ENCODE measurements around the gene EBF3. TPM values are rescaled to one million over a fixed set of nuclear protein-coding genes. Genes with fewer than 3 reads are reported as not detected.

The EBF3 gene
- total RNA-seq, 1 experiment from 2014 or later: not detected

- Histone ChIP-seq H3K79me2 (ENCODE audit: low read depth) (no peaks in the 10 kb centered on the region), H3K27me3 (ENCODE audit: insufficient read depth, low read depth) (peaks cover 30% of the 10 kb centered on the region), H2AFZ (no peak overlapping the region), H3K4me3 (no peak overlapping the region), H3K4me2 (no peak overlapping the region), H3K9me3 (ENCODE audit: insufficient read depth, low read depth) (no peaks in the 10 kb centered on the region), H4K20me1 (ENCODE audit: insufficient read depth) (no peaks in the 10 kb centered on the region), H3F3A (ENCODE audit: insufficient read depth, low read depth) (no peaks in the 10 kb centered on the region), H3K9me2 (ENCODE audit: insufficient read depth) (no peaks in the 10 kb centered on the region), H3K27ac (no peak overlapping the region), H3K4me1 (replicated peaks; ENCODE audit: insufficient read depth) (no peaks in the 10 kb centered on the region), H3K36me3 (ENCODE audit: low read depth) (no peaks in the 10 kb centered on the region)
- ChIA-PET CTCF (no interaction called here), POLR2A (ENCODE audit: unreplicated experiment) (no interaction called here)
- BruUV-seq (replicated peaks): no TSS peak
- TF ChIP-seq EZH2 (IDR thresholded peaks at IDR 0.05; ENCODE audit: low read depth) (no peak), CTCF (conservative IDR thresholded peaks at IDR 0.05) (no peak)
- intact Hi-C loops (cut with micrococcal nuclease; ENCODE audit: unreplicated experiment): no loop called here
- DNase-seq: no peak
Observed at GRCh38 chr10:129875993-129876726, 87.9 kb downstream of the EBF3 start.

GRCh38 chr10:129873351-129873750 lies 90.7 kb downstream of the EBF3 start:
- no peak overlapping the region for H3K4me2 ChIP-seq
- CTCF ChIA-PET: no interaction called here
- H4K20me1 ChIP-seq (ENCODE audit: insufficient read depth): no peaks in the 10 kb centered on the region
- no peak overlapping the region for H2AFZ ChIP-seq
- TF ChIP-seq EZH2 (IDR thresholded peaks at IDR 0.05; ENCODE audit: low read depth): no peak
- TF ChIP-seq CTCF (conservative IDR thresholded peaks at IDR 0.05): no peak
- H3K36me3 ChIP-seq (ENCODE audit: low read depth): no peaks in the 10 kb centered on the region
- H3K9me2 ChIP-seq (ENCODE audit: insufficient read depth): no peaks in the 10 kb centered on the region
- peaks cover 37% of the 10 kb centered on the region for H3K27me3 ChIP-seq (ENCODE audit: insufficient read depth, low read depth)
- no peak overlapping the region for H3K4me3 ChIP-seq
- H3K4me1 ChIP-seq (replicated peaks; ENCODE audit: insufficient read depth): no peaks in the 10 kb centered on the region
- no peaks in the 10 kb centered on the region for H3K9me3 ChIP-seq (ENCODE audit: insufficient read depth, low read depth)
- no TSS peak for BruUV-seq (replicated peaks)
- no peak overlapping the region for H3K27ac ChIP-seq
- DNase-seq: no peak
- intact Hi-C loops (cut with micrococcal nuclease; ENCODE audit: unreplicated experiment): no loop called here
- POLR2A ChIA-PET (ENCODE audit: unreplicated experiment): no interaction called here
- H3K79me2 ChIP-seq (ENCODE audit: low read depth): no peaks in the 10 kb centered on the region
- no peaks in the 10 kb centered on the region for H3F3A ChIP-seq (ENCODE audit: insufficient read depth, low read depth)

DNA sequence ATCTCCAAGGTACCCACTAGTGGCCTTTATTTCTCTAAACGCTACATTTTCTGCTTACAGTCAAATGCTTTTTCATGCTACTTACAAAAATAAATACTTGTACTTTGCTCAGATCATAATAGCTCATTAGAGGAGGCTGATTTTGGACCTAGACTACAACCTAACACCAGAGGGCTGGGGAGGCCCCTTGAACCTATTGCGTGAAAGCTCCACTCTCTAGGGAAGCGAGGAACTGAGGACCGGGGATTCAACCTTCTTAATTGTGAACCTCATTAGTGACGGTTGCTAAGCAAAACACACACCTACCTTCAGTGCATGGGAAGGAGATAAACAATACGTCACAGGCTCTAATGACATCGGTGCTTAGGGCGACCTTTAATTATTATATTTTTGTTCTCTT lies 92.1 kb downstream of the EBF3 start:
- intact Hi-C loops (cut with micrococcal nuclease; ENCODE audit: unreplicated experiment): no loop called here

More for the DNA sequence above, 92.1 kb downstream of the EBF3 start:
- H3K4me2 ChIP-seq: no peak overlapping the region
- no peaks in the 10 kb centered on the region for H3K79me2 ChIP-seq (ENCODE audit: low read depth)
- no peak for TF ChIP-seq EZH2 (IDR thresholded peaks at IDR 0.05; ENCODE audit: low read depth)
- no peak for TF ChIP-seq CTCF (conservative IDR thresholded peaks at IDR 0.05)
- no peak overlapping the region for H3K27ac ChIP-seq
- H3K9me2 ChIP-seq (ENCODE audit: insufficient read depth): no peaks in the 10 kb centered on the region
- H4K20me1 ChIP-seq (ENCODE audit: insufficient read depth): no peaks in the 10 kb centered on the region
- no peak overlapping the region for H2AFZ ChIP-seq
- no peaks in the 10 kb centered on the region for H3K36me3 ChIP-seq (ENCODE audit: low read depth)
- no peak overlapping the region for H3K4me3 ChIP-seq
- no peaks in the 10 kb centered on the region for H3K9me3 ChIP-seq (ENCODE audit: insufficient read depth, low read depth)
- no peaks in the 10 kb centered on the region for H3K4me1 ChIP-seq (replicated peaks; ENCODE audit: insufficient read depth)
- POLR2A ChIA-PET (ENCODE audit: unreplicated experiment): no interaction called here
- DNase-seq: no peak
- H3K27me3 ChIP-seq (ENCODE audit: insufficient read depth, low read depth): peaks cover 37% of the 10 kb centered on the region
- no peaks in the 10 kb centered on the region for H3F3A ChIP-seq (ENCODE audit: insufficient read depth, low read depth)
- no TSS peak for BruUV-seq (replicated peaks)
- CTCF ChIA-PET: no interaction called here

Data from PC-9 (cell line).